ENCODE results near the gene CYP4F3.

- no peak for TF ChIP-seq EZH2 (IDR thresholded peaks at IDR 0.05; ENCODE audit: borderline replicate concordance)
- TF ChIP-seq, protein P1, sequence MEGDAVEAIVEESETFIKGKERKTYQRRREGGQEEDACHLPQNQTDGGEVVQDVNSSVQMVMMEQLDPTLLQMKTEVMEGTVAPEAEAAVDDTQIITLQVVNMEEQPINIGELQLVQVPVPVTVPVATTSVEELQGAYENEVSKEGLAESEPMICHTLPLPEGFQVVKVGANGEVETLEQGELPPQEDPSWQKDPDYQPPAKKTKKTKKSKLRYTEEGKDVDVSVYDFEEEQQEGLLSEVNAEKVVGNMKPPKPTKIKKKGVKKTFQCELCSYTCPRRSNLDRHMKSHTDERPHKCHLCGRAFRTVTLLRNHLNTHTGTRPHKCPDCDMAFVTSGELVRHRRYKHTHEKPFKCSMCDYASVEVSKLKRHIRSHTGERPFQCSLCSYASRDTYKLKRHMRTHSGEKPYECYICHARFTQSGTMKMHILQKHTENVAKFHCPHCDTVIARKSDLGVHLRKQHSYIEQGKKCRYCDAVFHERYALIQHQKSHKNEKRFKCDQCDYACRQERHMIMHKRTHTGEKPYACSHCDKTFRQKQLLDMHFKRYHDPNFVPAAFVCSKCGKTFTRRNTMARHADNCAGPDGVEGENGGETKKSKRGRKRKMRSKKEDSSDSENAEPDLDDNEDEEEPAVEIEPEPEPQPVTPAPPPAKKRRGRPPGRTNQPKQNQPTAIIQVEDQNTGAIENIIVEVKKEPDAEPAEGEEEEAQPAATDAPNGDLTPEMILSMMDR (IDR thresholded peaks at IDR 0.05; ENCODE audit: poor library complexity): no peak
Measured at GRCh38 chr19:15701757-15702533, 61.2 kb downstream of the CYP4F3 start.
